ENCODE data around the gene NTRK2.

GRCh38 chr9:84975926-84976325, 306.4 kb downstream of the NTRK2 start:
- no peak for TF ChIP-seq CTCF (IDR thresholded peaks at IDR 0.05; ENCODE audit: insufficient read depth, low read depth, low read length)
- no peak for TF ChIP-seq EZH2 (IDR thresholded peaks at IDR 0.05; ENCODE audit: insufficient read depth, low read length)
